Islet precursor cell (in vitro differentiated cells): ENCODE measurements around the gene MIER2.

Source experiments
- DNase-seq: peaks from one replicate; pipeline ENCODE4 v3.0.0-alpha.2; 2018

The MIER2 gene

GRCh38 chr19:328025-328505 lies 16.5 kb downstream of the MIER2 start:
- no peak for DNase-seq

- no peak for DNase-seq
Measured at GRCh38 chr19:327291-328024, 17.1 kb downstream of the MIER2 start.

DNA sequence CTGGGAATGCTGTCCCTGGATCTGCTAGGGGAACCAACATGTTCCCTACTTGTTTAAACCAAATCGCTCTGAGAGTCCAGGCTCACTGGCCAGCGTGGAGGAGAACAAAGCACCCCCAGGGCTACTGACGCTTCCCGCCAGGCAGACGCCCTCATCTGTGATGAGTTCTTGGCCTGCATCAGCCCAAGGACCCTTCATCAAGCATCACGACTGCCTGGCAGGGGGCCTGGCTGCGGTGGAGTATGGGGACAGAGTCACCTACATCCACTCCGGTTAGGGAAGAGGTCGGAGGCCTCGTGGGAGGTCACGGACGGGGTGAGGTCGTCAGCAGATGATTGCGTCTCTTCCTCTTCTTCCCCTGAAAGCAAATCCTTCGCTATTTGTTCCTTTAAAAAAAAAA lies 17.7 kb downstream of the MIER2 start:
- DNase-seq, result no peak

DNA sequence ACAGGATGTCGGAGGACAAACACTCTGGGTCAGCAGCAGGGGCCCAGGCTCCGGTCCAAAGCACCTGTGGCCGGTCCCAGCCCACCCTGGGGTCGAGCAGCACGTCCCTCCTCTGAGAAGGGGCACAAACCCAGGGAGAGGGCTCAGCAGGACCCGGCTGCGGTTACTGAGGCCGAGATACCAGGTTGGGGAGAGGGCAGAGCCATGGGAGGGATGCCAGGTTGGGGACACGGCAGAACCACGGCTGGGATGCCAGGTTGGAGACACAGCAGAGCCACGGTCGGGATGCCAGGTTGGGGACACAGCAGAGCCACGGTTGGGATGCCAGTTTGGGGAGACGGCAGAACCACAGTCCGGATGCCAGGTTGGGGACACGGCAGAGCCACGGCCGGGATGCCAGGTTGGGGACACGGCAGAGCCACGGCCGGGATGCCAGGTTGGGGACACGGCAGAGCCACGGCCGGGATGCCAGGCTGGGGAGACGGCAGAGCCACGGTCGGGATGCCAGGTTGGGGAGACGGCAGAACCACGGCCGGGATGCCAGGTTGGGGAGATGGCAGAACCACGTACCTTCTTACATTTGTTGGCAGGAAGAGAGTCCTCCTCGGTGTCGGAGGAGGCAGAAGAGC lies 18.5 kb downstream of the MIER2 start:
- DNase-seq, result no peak

GRCh38 chr19:325173-325936 lies 19.2 kb downstream of the MIER2 start:
- DNase-seq, result no peak

DNA sequence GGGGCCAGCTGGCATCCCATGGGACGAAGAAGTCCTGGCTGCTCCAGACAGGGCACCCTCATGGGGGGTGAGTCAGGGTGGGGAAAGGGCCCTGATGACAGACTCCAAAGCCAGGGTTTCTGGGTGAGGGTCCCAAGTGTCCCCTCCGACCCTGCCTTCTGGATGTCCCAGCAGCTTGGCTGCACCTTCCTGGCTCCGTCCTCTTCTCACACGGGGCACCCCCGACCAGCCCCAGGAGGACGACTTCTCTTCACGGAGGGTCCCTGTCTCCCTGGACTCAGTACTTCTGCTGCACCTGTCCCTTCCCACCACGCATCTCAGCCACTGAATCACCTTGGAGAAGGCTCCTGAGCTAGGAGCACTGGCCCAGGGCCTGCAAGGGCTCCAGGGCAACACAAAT lies 19.9 kb downstream of the MIER2 start:
- DNase-seq, result no peak

DNA sequence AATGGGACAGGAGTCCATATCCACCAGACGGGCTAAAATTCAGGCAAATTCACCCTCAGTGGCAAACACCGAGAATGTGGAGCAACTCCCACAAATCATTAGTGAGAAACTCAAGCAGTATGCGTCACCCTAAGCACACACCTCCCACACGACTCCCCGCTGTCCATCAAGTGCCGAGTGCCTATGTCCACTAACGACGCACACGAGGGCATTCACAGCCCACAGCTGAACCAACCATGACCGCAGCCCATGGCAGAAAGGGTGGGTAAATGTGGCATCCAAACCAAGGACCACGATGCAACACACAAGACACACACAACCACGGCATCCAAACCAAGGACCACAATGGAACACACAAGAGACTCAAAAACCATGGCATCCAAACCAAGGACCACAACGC lies 22.0 kb downstream of the MIER2 start:
- DNase-seq, result no peak

GRCh38 chr19:318509-318774 lies 26.2 kb downstream of the MIER2 start:
- DNase-seq, result no peak

DNA sequence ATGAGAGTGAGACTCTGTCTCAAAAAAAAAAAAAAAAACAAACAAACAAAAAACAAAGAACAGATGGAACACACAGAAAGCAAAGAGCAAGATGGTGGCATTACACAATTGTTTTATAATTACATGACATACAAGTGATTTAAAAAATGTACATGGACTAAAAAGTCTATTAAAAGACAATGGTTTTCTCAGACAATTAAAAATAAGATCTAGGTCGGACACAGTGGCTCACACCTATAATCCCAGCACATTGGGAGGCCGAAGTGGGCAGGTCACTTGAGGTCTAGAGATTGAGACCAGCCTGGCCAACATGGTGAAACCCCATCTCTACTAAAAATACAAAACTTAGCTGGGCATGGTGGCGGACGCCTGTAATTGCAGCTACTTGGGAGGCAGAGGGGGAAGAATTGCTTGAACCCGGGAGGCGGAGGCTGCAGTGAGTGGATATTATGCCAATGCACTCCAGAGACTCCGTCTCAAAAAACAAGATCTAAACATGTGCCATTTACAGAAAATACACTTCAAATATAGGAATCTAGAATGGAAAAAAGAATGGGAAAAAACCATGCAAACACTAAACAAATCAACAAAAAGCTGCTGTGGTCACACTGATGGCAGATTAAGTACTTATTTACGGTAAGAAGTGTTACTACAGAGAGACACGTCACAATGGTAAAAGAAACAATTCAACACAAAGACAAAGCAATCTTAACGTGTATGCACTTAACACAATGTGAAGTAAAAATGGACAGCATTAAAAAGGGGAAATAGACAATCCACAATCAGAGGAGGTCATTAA lies 26.7 kb downstream of the MIER2 start:
- DNase-seq, result no peak

- DNase-seq, result no peak
Measured at GRCh38 chr19:315811-316210, 28.8 kb downstream of the MIER2 start.

DNA sequence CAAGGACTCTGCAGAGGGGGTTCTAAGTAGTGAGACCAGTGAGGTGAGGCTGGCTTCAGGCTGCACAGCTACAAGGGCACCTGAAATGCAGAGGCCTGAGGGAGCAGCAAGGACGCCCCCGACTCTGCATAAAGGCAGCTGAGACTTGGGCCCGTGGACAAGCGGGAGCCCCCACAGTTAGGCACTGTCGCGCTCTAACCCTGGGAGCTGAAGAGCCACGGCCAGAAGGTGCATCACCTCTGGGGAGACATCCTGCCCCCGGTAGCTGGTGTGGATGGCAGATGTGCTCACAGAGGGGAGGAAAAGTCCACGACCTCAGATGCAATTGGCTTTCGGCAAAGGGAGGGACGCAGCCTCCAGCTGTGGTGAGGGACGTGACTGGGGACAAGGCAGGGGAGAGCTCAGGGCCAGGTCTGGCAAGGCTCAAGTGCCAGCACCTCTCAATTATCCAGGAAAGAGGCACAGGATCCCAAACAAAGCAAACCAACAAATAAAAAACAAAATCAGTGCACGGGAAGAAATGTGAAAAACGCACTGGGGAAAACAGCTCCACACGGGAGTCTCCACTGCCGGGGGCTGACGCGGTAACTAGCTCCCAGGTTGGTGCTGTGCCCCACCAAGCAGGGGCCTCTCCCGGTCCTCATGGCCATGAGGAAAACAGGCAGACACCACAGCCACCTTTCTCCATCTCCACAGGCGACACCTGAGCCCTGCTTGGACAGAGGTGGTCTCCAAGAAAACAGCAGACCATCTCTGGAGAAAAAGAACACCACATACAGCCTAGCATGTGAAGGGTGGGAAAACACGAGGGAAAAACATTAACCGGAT lies 30.4 kb downstream of the MIER2 start:
- DNase-seq, result no peak

DNA sequence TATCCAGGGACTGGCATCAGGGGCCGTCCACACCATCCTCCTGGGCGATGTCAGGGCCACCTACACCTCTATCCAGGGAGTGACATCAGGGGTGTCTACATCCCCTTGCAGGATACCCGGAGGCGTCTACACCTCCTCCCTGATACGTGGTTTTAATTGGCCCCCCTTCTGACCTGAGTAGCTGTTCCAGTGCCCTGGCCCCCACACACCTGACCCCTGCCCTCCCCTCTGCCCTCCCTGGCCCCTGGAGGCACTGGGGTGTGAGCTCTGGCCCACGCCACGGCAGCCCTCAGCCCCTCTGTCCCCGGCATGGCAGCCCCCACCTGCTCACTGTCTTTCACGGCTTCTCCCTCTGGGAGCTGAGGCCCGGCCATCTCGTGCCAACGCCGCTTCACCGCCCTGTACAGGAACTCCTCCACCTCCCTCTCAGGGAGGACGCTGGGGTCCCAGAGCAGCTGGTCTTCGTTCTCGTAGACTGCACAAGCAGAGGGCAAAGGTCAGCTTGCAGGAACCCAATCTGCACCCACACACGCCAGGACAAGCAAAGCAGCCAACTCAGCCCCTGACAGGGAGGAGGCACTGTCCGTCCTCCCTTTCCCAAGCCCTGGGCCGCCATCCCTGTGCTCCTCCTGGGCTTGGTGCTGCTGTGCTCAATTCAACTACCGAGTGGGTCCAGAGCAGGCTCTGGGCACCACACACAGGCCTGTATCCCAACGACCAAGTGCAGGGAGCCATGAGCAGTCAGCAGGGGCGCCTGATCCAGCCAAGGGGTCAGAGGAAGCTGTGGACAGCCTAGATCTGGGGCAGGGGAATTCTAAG lies 31.2 kb downstream of the MIER2 start:
- DNase-seq, result no peak

- no peak for DNase-seq
Measured at GRCh38 chr19:311813-312261, 32.8 kb downstream of the MIER2 start.

DNA sequence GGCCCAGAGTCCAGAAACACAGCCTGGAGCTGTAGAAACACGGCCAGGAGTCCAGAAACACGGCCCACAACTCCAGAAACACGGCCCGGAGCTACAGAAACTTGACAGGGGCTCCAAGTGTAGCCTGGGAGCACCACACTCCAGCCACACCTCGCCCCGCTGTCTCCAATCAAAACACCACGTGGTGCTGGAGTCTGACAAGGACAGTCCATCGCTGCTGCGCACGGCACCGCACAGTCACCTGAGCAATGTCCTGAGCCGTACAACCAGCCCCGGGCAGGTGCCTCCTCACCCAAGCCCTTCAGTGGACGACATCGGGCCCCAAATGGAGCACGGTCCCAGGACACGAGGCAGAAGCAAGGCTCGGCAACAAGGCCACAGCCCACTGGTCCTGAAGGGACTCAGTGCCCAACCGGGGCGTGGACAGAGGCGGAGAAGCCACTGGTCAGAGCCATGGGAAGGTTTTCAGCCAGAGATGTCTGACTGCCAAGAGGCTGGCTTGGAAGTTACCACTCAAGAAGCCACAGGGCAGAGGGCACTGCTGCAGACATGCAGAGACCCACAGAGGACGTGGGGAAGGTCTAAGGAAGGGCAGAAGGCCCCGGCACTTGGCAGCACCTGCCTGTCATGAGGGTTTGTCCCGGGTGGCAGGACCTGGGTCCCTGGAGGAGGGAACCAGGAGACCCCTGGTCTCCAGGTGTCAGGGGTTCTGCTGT lies 33.7 kb downstream of the MIER2 start:
- DNase-seq, result peak; percentile 45

DNA sequence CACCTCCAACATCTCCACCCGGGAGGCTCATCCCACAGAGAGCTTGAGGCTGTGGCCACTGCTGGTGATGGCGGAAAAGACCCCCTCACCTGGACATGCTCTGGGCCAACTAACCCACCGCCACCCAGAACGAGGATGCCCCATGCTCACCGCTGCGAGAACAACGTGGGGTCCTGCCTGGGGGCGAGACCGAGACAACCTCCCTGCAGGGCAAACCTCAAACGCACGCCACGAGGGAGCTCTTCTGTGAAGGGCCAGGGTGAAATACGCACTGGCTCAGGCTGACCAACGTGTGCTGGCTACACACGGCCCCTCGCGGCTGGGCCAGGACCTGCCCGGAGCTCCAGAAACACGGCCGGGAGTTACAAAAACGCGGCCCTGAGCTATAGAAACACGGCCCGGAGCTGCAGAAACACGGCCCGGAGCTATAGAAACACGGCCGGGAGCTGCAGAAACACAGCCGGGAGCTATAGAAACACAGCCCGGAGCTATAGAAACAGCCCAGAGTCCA lies 34.4 kb downstream of the MIER2 start:
- peak; percentile 29 for DNase-seq

DNA sequence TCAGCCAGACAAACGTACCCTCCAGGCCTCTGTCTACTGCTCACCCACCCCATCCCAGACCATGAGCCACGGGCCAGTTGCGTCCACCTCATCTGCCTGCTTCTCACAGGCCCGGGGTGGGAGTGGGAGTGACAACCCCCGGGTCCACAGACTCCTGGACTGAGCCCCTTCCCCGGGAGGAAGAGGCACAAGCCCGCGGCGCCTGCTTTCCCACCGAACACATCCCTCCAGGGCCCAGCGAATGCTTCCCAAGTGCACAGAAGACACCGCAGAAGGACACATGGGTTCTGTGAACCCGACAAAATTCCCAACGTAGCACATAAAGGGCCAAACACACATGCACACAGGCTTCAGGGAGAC lies 35.4 kb downstream of the MIER2 start:
- DNase-seq, result peak; percentile 40

- no peak for DNase-seq
Measured at GRCh38 chr19:308471-309205, 36.0 kb downstream of the MIER2 start.

DNA sequence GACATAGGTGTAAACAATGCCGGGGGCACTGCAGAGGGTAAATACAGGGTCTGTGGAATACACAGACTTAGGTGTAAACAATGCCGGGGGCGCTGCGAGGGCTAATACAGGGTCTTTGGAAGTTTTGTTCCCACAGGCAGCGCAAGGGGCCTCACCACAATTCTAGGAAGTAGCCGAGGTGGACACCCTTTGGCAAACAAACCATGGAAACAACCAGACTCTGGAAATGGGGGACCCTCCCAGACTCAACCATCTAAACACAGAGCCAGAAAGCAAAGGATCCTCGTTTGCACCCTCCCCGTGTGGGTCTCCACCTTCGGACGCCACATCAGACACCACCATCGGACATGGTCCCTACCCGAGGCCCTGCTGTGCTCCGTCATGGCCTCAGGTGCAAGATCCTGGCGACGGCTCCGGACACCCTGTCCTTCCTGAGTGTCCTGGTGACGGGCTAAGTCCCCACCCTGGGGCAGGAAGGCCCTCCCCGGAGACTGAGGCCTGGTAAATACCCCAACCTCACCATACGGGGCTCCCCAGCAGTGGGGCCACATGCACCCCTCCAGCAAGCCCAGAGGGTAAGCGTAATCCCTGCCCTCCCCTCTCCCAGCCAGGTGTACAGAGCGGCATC lies 36.7 kb downstream of the MIER2 start:
- DNase-seq, result no peak

DNA sequence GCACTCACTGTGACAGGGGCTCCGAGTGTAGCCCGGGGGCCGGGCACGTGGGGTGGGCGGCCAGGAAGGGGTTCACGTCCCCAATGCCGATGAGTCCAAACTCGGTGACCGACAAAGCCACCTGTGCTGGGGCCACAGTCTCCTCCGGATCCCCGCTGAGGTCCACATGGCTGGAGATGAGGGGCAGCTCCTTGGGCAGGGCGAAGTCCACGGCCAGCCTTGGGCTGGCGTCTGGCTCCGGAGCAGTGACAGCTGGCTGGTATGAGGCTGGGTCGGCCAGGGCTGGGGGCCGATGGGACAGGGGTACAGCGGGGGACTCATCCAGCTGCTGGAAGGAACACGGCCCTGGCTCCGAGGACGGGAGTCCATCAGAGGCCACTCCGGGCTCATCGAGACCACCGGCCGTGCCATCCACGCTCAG lies 37.5 kb downstream of the MIER2 start:
- peak; percentile 33 for DNase-seq
